Esophagus squamous epithelium (tissue), 5 donors: ENCODE data around the gene ATP2B2. TPM values are rescaled to one million over a fixed set of nuclear protein-coding genes. Genes with fewer than 3 reads are reported as not detected.

ENCODE experiments used
- DNase-seq: peaks from one replicate; lab custom pipeline; 2025; lab: John Stamatoyannopoulos, UW
- H3K27ac ChIP-seq, 4 donors: fragments of 200-600 bp; sonication (generic); one replicate each; pipeline ENCODE4 v1.5.1; 2016 to 2019; ENCODE audit warnings: mild to moderate bottlenecking in 1 of 4
- H3K27me3 ChIP-seq, 4 donors: fragments of 200-600 bp; sonication (generic); 1 replicate in 3 of 4; 2 replicates in 1 of 4; pipeline versions ENCODE4 v1.5.1 to v1.6.0; 2017 to 2021; ENCODE audit warnings: antibody characterized with exemption in 1 of 4
- H3K36me3 ChIP-seq, 3 donors: fragments of 200-600 bp; sonication (generic); one replicate each; pipeline ENCODE4 v1.5.1; 2016 to 2019
- H3K4me1 ChIP-seq, 3 donors: fragments of 200-600 bp; sonication (generic); one replicate each; pipeline ENCODE4 v1.5.1; 2017 to 2019
- H3K4me3 ChIP-seq, 4 donors: fragments of 200-600 bp; sonication (generic); 1 replicate in 3 of 4; 2 replicates in 1 of 4; pipeline ENCODE4 v1.5.1; 2016 to 2019; ENCODE audit warnings: mild to moderate bottlenecking in 2 of 4, moderate library complexity in 1 of 4
- H3K9me3 ChIP-seq, 3 donors: fragments of 200-600 bp; sonication (generic); one replicate each; pipeline ENCODE4 v1.5.1; 2016 to 2019
- POLR2A ChIP-seq, 4 donors: fragments of 450-650 bp; IDR thresholded peaks; one replicate each; pipeline ENCODE4 v1.6.1; 2017; ENCODE audit warnings: antibody characterized with exemption in 4 of 4, mild to moderate bottlenecking in 4 of 4, moderate library complexity in 3 of 4
- WGBS, 2 donors: methylation state at CpG; one replicate each; pipeline ENCODE4 v1.1.5; 2018; 5-methylcytosine and 5-hydroxymethylcytosine counted together
- intact Hi-C: fragments of 100-400 bp; cut with DNase I; formaldehyde crosslinking; loops from one replicate; pipeline ENCODE4 v1.15.0; 2022
- total RNA-seq, 4 donors: library from RNA; depleted of rRNA; stranded (reverse); fragments of >200 nt; gene quantifications; one replicate each; pipeline ENCODE4 v1.1.0, GENCODE V29; 2016
- TF ChIP-seq, protein P1 (sequence below), 6 experiments: fragments of 450-650 bp in 4 of 6; fragments of 200-600 bp in 2 of 6; sonication (generic) in 2 of 6; IDR thresholded peaks; one replicate each; pipeline ENCODE4 v1.5.1; 2016 to 2019; ENCODE audit warnings: antibody characterized with exemption in 6 of 6, mild to moderate bottlenecking in 4 of 6, moderate library complexity in 4 of 6
- donor health status: DM: yes; HTN: yes; CAD: no.

Gene ATP2B2
- total RNA-seq, 4 donors from 2014 or later: 0.31 to 0.57 (median 0.42) TPM

DNA sequence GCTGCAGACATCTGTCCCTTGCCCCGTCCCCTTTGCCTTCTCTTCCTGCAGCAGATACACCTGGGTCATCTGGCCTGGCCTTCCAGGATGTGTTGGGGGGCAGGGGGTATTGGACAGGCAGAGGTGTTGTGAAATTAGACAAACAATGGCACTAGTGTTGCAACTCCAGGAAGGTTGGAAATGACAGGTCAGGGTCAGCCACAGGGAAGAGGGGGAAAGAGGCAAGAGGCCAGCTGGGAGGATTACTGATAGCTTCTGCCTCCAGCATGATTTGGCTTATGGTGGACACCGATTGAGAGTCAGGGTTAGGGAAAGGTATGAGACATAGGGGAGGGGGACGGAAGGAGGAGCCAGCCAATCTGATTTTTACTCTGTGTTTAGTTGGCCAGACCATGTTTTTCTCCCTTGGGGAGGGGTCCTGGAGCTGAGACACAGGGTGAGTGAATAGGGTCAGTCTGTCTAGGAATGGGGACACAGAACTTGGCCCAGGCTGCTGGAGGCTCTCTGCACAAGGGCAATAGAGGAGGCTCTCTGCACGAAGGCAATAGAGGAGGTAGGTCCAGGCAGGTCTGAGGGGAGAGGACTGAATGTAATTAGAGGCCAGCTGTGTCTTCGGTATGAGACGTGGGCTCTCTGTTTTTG, 3.4 kb upstream of the ATP2B2 start:
- Histone ChIP-seq H3K4me3 (no peak overlapping the region), H3K36me3 (no peaks in the 10 kb centered on the region), H3K4me1 (peaks cover 7 to 17% (median 10%) of the 10 kb centered on the region in 3 donors), H3K9me3 (no peaks in the 10 kb centered on the region), H3K27ac (no peak overlapping the region), H3K27me3 (peaks cover 0 to 40% (median 1%) of the 10 kb centered on the region in 4 donors)
- no peak for DNase-seq
- intact Hi-C loops: no loop called here
- TF ChIP-seq, protein P1, sequence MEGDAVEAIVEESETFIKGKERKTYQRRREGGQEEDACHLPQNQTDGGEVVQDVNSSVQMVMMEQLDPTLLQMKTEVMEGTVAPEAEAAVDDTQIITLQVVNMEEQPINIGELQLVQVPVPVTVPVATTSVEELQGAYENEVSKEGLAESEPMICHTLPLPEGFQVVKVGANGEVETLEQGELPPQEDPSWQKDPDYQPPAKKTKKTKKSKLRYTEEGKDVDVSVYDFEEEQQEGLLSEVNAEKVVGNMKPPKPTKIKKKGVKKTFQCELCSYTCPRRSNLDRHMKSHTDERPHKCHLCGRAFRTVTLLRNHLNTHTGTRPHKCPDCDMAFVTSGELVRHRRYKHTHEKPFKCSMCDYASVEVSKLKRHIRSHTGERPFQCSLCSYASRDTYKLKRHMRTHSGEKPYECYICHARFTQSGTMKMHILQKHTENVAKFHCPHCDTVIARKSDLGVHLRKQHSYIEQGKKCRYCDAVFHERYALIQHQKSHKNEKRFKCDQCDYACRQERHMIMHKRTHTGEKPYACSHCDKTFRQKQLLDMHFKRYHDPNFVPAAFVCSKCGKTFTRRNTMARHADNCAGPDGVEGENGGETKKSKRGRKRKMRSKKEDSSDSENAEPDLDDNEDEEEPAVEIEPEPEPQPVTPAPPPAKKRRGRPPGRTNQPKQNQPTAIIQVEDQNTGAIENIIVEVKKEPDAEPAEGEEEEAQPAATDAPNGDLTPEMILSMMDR (IDR thresholded peaks at IDR 0.05): no peak
- no peak for TF ChIP-seq POLR2A (IDR thresholded peaks at IDR 0.05)
- WGBS, 2 donors: 61 to 72% methylated on average over 5 to 6 of the region's 6 CpGs

DNA sequence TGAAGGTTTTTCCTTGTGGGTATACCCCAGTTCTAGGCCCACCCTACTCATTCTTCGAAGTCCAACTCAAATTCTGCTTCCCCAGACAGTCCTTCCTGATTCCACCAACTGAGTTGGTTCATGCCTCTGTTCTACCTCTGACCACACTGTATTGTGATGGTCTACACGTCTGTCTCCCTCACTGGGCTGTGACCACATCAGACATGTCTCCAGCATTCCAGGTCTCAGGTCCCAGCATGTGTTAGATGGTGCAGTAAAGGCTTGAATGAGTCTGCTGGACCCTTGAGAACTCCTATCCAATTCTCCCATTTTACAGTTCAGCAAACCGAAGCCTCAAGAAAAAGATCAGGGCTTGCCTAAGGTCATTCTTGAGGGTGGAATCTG, 2.8 kb upstream of the ATP2B2 start:
- no peaks in the 10 kb centered on the region for H3K9me3 ChIP-seq
- no peak overlapping the region for H3K4me3 ChIP-seq
- peaks cover 7 to 13% (median 10%) of the 10 kb centered on the region in 3 donors for H3K4me1 ChIP-seq
- peaks cover 0 to 40% (median 1%) of the 10 kb centered on the region in 4 donors for H3K27me3 ChIP-seq
- TF ChIP-seq, protein P1 (IDR thresholded peaks at IDR 0.05): no peak
- no peak for TF ChIP-seq POLR2A (IDR thresholded peaks at IDR 0.05)
- 76 to 78% methylated on average over 3 of the region's 3 CpGs for WGBS, 2 donors
- DNase-seq: no peak
- H3K36me3 ChIP-seq: no peaks in the 10 kb centered on the region
- intact Hi-C loops: no loop called here
- no peak overlapping the region for H3K27ac ChIP-seq

DNA sequence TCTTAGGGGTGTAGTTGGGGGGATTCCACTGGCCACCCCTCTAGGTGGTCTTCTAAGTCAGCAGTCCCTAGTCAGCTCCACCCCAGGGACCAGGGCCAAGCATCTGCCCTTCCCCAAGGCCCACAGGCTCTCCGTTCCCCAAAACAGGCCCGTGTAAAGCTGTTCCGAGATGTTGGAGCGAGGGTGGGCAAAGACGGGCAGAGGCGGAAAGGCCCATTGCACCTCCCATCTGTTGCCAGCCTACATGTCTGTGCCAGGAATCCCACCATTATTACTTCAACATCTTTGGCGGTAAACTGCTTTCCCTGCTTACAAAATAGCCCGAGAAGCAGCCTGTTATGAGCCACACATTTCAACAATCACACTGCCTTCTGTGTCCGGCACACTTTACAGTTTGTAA, 1.9 kb upstream of the ATP2B2 start:
- H3K27me3 ChIP-seq: peaks cover 0 to 48% (median 1%) of the 10 kb centered on the region in 4 donors
- no peak overlapping the region for H3K27ac ChIP-seq
- 82 to 91% methylated on average over 7 to 8 of the region's 9 CpGs for WGBS, 2 donors
- no peaks in the 10 kb centered on the region for H3K36me3 ChIP-seq
- no peak overlapping the region for H3K4me3 ChIP-seq
- DNase-seq: no peak
- no peaks in the 10 kb centered on the region for H3K9me3 ChIP-seq
- intact Hi-C loops: no loop called here
- H3K4me1 ChIP-seq: peaks cover 7 to 13% (median 10%) of the 10 kb centered on the region in 3 donors
- TF ChIP-seq POLR2A (IDR thresholded peaks at IDR 0.05): no peak
- TF ChIP-seq, protein P1 (IDR thresholded peaks at IDR 0.05): no peak

DNA sequence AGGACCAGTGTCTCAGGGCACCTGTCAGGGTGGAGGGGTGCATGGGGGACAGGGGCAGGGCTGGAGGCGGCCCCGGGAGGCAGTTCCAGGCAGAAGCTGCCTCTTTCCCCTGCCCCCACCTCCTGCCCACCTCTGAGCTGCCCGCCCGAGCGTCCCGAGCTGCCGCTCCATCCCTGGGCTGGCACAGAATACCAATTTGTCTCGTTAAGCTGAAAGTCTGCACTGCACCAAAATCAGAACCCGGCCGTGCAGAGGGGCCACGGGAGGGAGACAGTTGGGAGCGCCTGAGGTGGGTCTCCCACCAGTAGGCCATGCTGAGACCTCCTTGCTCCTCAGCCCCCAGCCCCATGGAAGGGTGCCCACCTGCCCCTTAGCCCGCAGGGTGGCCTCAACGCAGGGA, 1.3 kb upstream of the ATP2B2 start:
- no peaks in the 10 kb centered on the region for H3K36me3 ChIP-seq
- DNase-seq: no peak
- H3K4me1 ChIP-seq: peaks cover 7 to 13% (median 10%) of the 10 kb centered on the region in 3 donors
- H3K27ac ChIP-seq: no peak overlapping the region
- intact Hi-C loops: no loop called here
- H3K9me3 ChIP-seq: no peaks in the 10 kb centered on the region
- H3K27me3 ChIP-seq: peaks cover 0 to 54% (median 1%) of the 10 kb centered on the region in 4 donors
- WGBS, 2 donors: 69% methylated on average over 3 of the region's 14 CpGs; no CpG with 5 or more reads in 1 of the 2 donors
- H3K4me3 ChIP-seq: no peak overlapping the region
- TF ChIP-seq POLR2A (IDR thresholded peaks at IDR 0.05): no peak
- TF ChIP-seq, protein P1 (IDR thresholded peaks at IDR 0.05): no peak

DNA sequence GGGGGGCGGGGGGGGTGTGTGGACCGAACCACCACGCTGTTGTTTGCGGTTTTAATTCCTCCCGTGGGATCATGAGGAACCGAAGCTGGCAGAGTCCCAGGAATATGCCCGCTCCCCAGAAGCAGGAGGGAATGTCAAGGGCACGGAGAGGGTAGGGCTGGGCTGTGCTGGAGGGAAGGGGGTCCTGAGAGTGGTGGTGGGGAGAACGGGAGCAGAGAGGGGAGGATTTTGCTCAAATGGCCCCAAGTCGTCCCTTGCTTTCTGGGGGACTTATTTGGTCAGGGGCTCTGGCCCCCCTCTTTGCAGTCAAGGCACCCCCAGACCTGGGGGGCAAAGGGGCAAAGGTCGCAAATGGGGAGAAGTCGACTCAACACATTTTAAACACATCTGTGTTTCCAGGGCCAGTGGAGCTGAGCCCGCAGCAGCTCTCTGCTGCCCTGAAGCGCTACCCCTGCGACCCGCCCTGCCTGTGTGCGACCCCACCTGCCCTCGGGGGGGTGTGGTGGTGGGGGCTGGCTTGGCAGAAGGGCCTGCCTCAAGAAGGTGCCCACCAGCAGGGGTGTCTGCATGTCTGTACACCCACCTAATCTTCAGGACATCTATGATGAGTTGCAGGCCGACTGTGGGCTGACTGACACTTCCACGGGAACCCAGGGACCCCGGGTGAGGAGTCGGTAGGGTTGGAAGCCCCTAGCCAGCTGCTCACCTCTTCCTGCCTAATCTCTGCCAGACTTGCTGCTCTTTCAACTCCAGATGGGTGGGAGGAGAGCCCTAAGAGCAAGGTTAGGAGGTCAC, 602 bp upstream of the ATP2B2 start:
- no peak for DNase-seq
- no peaks in the 10 kb centered on the region for H3K36me3 ChIP-seq
- H3K4me3 ChIP-seq: peak overlapping the region in 3 of 4 donors; percentile 17 to 57 (median 32)
- no peaks in the 10 kb centered on the region for H3K9me3 ChIP-seq
- H3K27ac ChIP-seq: no peak overlapping the region
- H3K4me1 ChIP-seq: peaks cover 7 to 13% (median 10%) of the 10 kb centered on the region in 3 donors
- peaks cover 0 to 60% (median 1%) of the 10 kb centered on the region in 4 donors for H3K27me3 ChIP-seq
- TF ChIP-seq POLR2A (IDR thresholded peaks at IDR 0.05): no peak
- TF ChIP-seq, protein P1 (IDR thresholded peaks at IDR 0.05): no peak
- intact Hi-C loops: no loop called here
- WGBS, 2 donors: 18 to 31% methylated on average over 10 to 13 of the region's 22 CpGs
